IMR-90 (cell line): ENCODE data around the gene RGSL1. TPM values are rescaled to one million over a fixed set of nuclear protein-coding genes. Genes with fewer than 3 reads are reported as not detected.

Source experiments
- ATAC-seq: fragments of 200-7000 bp; cut with Tn5 transposase; 2 replicates; pipeline ENCODE4 v1.9.1; 2020; ENCODE audit warnings: low read depth, mild to moderate bottlenecking, moderate library complexity
- BruUV-seq: library from RNA; stranded (reverse); fragments of 400-500 nt; replicated peaks from 2 replicates; lab custom pipeline; 2021; lab: Mats Ljungman, UMichigan
- CTCF ChIA-PET: fragments of 300-600 bp; formaldehyde crosslinking; extraction: SDS; loops from one replicate; lab custom pipeline; 2021; ENCODE audit warnings: antibody characterized with exemption; lab: Yijun Ruan, JAX
- POLR2A ChIA-PET: fragments of 300-600 bp; sonication (Branson Sonifier 250); formaldehyde crosslinking; loops from one replicate; lab custom pipeline; 2022; ENCODE audit warnings: antibody characterized with exemption; ENCODE audit not compliant: unreplicated experiment; lab: Charles Lee
- DNase-seq: peaks from one replicate; pipeline ENCODE4 v3.0.0; 2013
- H2AFZ ChIP-seq: replicated peaks from 2 replicates; pipeline ENCODE3; 2013; ENCODE audit warnings: low read length, mild to moderate bottlenecking; ENCODE audit not compliant: poor library complexity
- H2AK5ac ChIP-seq: 2 replicates; pipeline ENCODE4 v1.6.1; 2013; ENCODE audit warnings: low read depth, low read length, inconsistent platforms
- H2AK9ac ChIP-seq: replicated peaks from 2 replicates; pipeline ENCODE3; 2013; ENCODE audit warnings: mild to moderate bottlenecking, low read depth, low read length, moderate library complexity; ENCODE audit not compliant: poor library complexity
- H2BK120ac ChIP-seq: 2 replicates; pipeline ENCODE4 v1.6.1; 2013; ENCODE audit warnings: low read depth, low read length, inconsistent platforms
- H2BK15ac ChIP-seq: 3 replicates; pipeline ENCODE4 v1.6.1; 2013; ENCODE audit warnings: low read depth, low read length, inconsistent platforms
- H2BK20ac ChIP-seq: 2 replicates; pipeline ENCODE4 v1.6.1; 2013; ENCODE audit warnings: low read depth, mild to moderate bottlenecking, inconsistent platforms, low read length, moderate library complexity
- H2BK5ac ChIP-seq: 2 replicates; pipeline ENCODE4 v1.6.1; 2013; ENCODE audit warnings: mild to moderate bottlenecking, low read depth, low read length, inconsistent platforms; ENCODE audit not compliant: poor library complexity, severe bottlenecking
- H3K14ac ChIP-seq: replicated peaks from 2 replicates; pipeline ENCODE4 v1.6.1; 2013; ENCODE audit warnings: low read depth, low read length, inconsistent platforms
- H3K18ac ChIP-seq: 2 replicates; pipeline ENCODE4 v1.6.1; 2013; ENCODE audit warnings: low read depth, low read length, control low read depth
- H3K23ac ChIP-seq: 2 replicates; pipeline ENCODE4 v1.6.1; 2013; ENCODE audit warnings: low read depth, low read length, inconsistent platforms
- H3K27ac ChIP-seq: 2 replicates; pipeline ENCODE4 v1.5.1; 2013; ENCODE audit warnings: mild to moderate bottlenecking, control low read depth, low read length; ENCODE audit not compliant: insufficient read depth
- H3K27me3 ChIP-seq: 2 replicates; pipeline ENCODE4 v1.6.1; 2013; ENCODE audit warnings: low read length; ENCODE audit not compliant: control insufficient read depth, insufficient read depth
- H3K36me3 ChIP-seq: 2 replicates; pipeline ENCODE4 v1.6.1; 2013; ENCODE audit warnings: low read length, mixed read lengths; ENCODE audit not compliant: control insufficient read depth, insufficient read depth
- H3K4ac ChIP-seq: 2 replicates; pipeline ENCODE4 v1.6.1; 2013; ENCODE audit warnings: low read depth, low read length, inconsistent platforms
- H3K4me1 ChIP-seq: 2 replicates; pipeline ENCODE4 v1.6.1; 2013; ENCODE audit warnings: low read length, mixed read lengths; ENCODE audit not compliant: control insufficient read depth, insufficient read depth
- H3K4me2 ChIP-seq: 2 replicates; pipeline ENCODE4 v1.6.1; 2013; ENCODE audit warnings: low read depth, mild to moderate bottlenecking, control low read depth, low read length, moderate library complexity
- H3K4me3 ChIP-seq: 2 replicates; pipeline ENCODE4 v1.5.1; 2013; ENCODE audit warnings: low read depth, mild to moderate bottlenecking, control low read depth, low read length, moderate library complexity; ENCODE audit not compliant: insufficient read depth
- H3K56ac ChIP-seq: 2 replicates; pipeline ENCODE4 v1.6.1; 2013; ENCODE audit warnings: low read length, inconsistent platforms; ENCODE audit not compliant: insufficient read depth; ENCODE audit errors: extremely low read depth
- H3K79me1 ChIP-seq, 2 experiments: 2 replicates each; pipeline ENCODE4 v1.6.1; 2013; ENCODE audit warnings: low read length in 2 of 2, inconsistent platforms in 1 of 2, low read depth in 1 of 2
- H3K9ac ChIP-seq: 2 replicates; pipeline ENCODE4 v1.6.1; 2013; ENCODE audit warnings: low read depth, low read length, control low read depth
- H3K9me1 ChIP-seq: 2 replicates; pipeline ENCODE4 v1.6.1; 2013; ENCODE audit warnings: low read length, inconsistent platforms; ENCODE audit not compliant: insufficient read depth
- H3K9me3 ChIP-seq: 2 replicates; pipeline ENCODE4 v1.6.1; 2013; ENCODE audit warnings: low read length; ENCODE audit not compliant: control insufficient read depth, insufficient read depth
- H4K20me1 ChIP-seq: 2 replicates; pipeline ENCODE4 v1.6.1; 2013; ENCODE audit warnings: low read length, inconsistent platforms; ENCODE audit not compliant: insufficient read depth
- H4K5ac ChIP-seq: 2 replicates; pipeline ENCODE4 v1.6.1; 2013; ENCODE audit warnings: mild to moderate bottlenecking, low read depth, low read length, control low read depth
- H4K8ac ChIP-seq, 2 experiments: 2 replicates each; pipeline ENCODE4 v1.6.1; 2013; ENCODE audit warnings: low read depth in 2 of 2, low read length in 2 of 2, control low read depth in 1 of 2, inconsistent platforms in 1 of 2
- H4K91ac ChIP-seq: 2 replicates; pipeline ENCODE4 v1.6.1; 2013; ENCODE audit warnings: low read depth, low read length, inconsistent platforms; ENCODE audit not compliant: insufficient read depth
- CHD1 ChIP-seq: IDR thresholded peaks from 2 replicates; pipeline ENCODE4 v1.6.1; 2012; ENCODE audit warnings: low read depth, low read length, improper control_type of control experiment
- FOS ChIP-seq: fragments of 150-350 bp; IDR thresholded peaks from 2 replicates; pipeline ENCODE4 v1.6.1; 2016; ENCODE audit warnings: low read depth, low read length
- RFX5 ChIP-seq: IDR thresholded peaks from 2 replicates; pipeline ENCODE4 v1.8.0; 2012; ENCODE audit warnings: low read depth, mild to moderate bottlenecking, low read length, moderate library complexity
- USF2 ChIP-seq: fragments of 150-350 bp; IDR thresholded peaks from 2 replicates; pipeline ENCODE4 v1.6.1; 2017; ENCODE audit warnings: mild to moderate bottlenecking, antibody characterized with exemption, low read length, low read depth
- WGBS, 2 experiments: methylation state at CpG; one replicate each; pipeline versions ENCODE4 v1.1.5 to v1.1.7; 2013; ENCODE audit warnings: missing lambda C conversion rate in 2 of 2; ENCODE audit not compliant: insufficient read length in 1 of 2; ENCODE audit errors: extremely low coverage in 2 of 2; 5-methylcytosine and 5-hydroxymethylcytosine counted together
- dilution Hi-C: fragments of 300-500 bp; cut with HindIII; formaldehyde crosslinking; loops from one replicate; pipeline ENCODE4 v1.14.3; 2018; ENCODE audit warnings: low sequenced_read_pairs; ENCODE audit not compliant: unreplicated experiment
- in situ Hi-C: fragments of 300-500 bp; cut with MboI; formaldehyde crosslinking; loops from 3 replicates; pipeline ENCODE4 v1.14.3; 2019; ENCODE audit warnings: low sequenced_read_pairs, inconsistent platforms, mixed read lengths
- intact Hi-C: fragments of 100-400 bp; cut with micrococcal nuclease; formaldehyde crosslinking; loops from 2 replicates; pipeline ENCODE4 v1.10.0; 2022
- polyA plus RNA-seq, 3 experiments: library from polyadenylated mRNA; depleted of rRNA; stranded (reverse); fragments of >200 nt; gene quantifications; 2 replicates each; pipeline ENCODE4 v1.2.3, GENCODE V29; 2012; ENCODE audit warnings: low replicate concordance in 1 of 3
- total RNA-seq: library from RNA; depleted of rRNA; stranded (reverse); fragments of >200 nt; gene quantifications from 2 replicates; pipeline ENCODE4 v1.2.3, GENCODE V29; 2012

RGSL1 gene
- total and polyA plus RNA-seq, 2 of the 4 experiments (the other 2 are of a cell fraction), result not detected

GRCh38 chr1:182476625-182477024, 26.7 kb downstream of the RGSL1 start:
- Histone ChIP-seq H4K8ac (no peak overlapping the region), H3K14ac (no peak overlapping the region), H3K23ac (no peak overlapping the region), H2BK20ac (no peak overlapping the region), H3K36me3 (no peaks in the 10 kb centered on the region), H2BK15ac (no peak overlapping the region), H3K4ac (no peak overlapping the region), H3K4me3 (no peak overlapping the region), H3K9ac (no peak overlapping the region), H4K5ac (no peak overlapping the region), H2BK120ac (no peak overlapping the region), H3K9me3 (no peaks in the 10 kb centered on the region), H2AK5ac (no peak overlapping the region), H2AFZ (no peak overlapping the region), H4K91ac (no peak overlapping the region), H4K20me1 (no peaks in the 10 kb centered on the region), H3K4me1 (no peaks in the 10 kb centered on the region), H3K4me2 (no peak overlapping the region), H2BK5ac (no peak overlapping the region), H3K27me3 (no peaks in the 10 kb centered on the region), H3K79me1 (no peaks in the 10 kb centered on the region), H3K27ac (no peak overlapping the region), H3K18ac (no peak overlapping the region), H3K9me1 (no peaks in the 10 kb centered on the region), H3K56ac (no peak overlapping the region), H2AK9ac (no peak overlapping the region)
- CTCF ChIA-PET, result no interaction called here
- ATAC-seq (no peak), DNase-seq (no peak)
- POLR2A ChIA-PET, result no interaction called here
- dilution Hi-C loops, result no loop called here
- BruUV-seq, result no TSS peak
- TF ChIP-seq FOS (no peak), RFX5 (no peak), USF2 (no peak), CHD1 (no peak)
- intact Hi-C loops, result no loop called here
- in situ Hi-C loops, result no loop called here
- 27% methylated on average over 1 of the region's 2 CpGs; no CpG with 5 or more reads in 1 of the 2 experiments for WGBS, 2 experiments
